Stimulated activated CD4-positive, alpha-beta T cell treated with anti-CD3 and anti-CD28 coated beads, Interleukin-2, amount 100 ng/mL, for 48 hours (primary cell): ENCODE data around the gene CRYAA.
"Not testable (repeated sequence)": the region's sequence is repeated elsewhere in the genome, so short reads cannot be mapped to it uniquely, and the experiment has no call there.

Source experiments
- DNase-seq, 2 donors: peaks; one replicate each; pipeline ENCODE4 v3.0.0-alpha.2; 2020

The CRYAA gene

GRCh38 chr21:43168708-43169107, at the start of gene CRYAA:
Gene CRYAA (plus strand): TSS chr21:43169008. CDS start chr21:43169100, 92 bp downstream.
- not testable (repeated sequence) for DNase-seq

GRCh38 chr21:43130094-43130493, 38.7 kb upstream of the CRYAA start:
- DNase-seq = not testable (repeated sequence)

- not testable (repeated sequence) for DNase-seq
Observed at GRCh38 chr21:43134520-43134919, 34.3 kb upstream of the CRYAA start.

- not testable (repeated sequence) for DNase-seq
Observed at GRCh38 chr21:43138944-43139343, 29.9 kb upstream of the CRYAA start.

GRCh38 chr21:43141407-43141806, 27.4 kb upstream of the CRYAA start:
- not testable (repeated sequence) for DNase-seq

- DNase-seq = not testable (repeated sequence)
Observed at GRCh38 chr21:43146637-43147036, 22.2 kb upstream of the CRYAA start.

GRCh38 chr21:43147999-43148398, 20.8 kb upstream of the CRYAA start:
- DNase-seq = not testable (repeated sequence)

GRCh38 chr21:43149344-43149743, 19.5 kb upstream of the CRYAA start:
- not testable (repeated sequence) for DNase-seq

- not testable (repeated sequence) for DNase-seq
Observed at GRCh38 chr21:43153601-43154000, 15.2 kb upstream of the CRYAA start.

- DNase-seq = not testable (repeated sequence)
Observed at GRCh38 chr21:43159279-43160175, 9.3 kb upstream of the CRYAA start.

- not testable (repeated sequence) for DNase-seq
Observed at GRCh38 chr21:43161826-43162707, 6.7 kb upstream of the CRYAA start.

GRCh38 chr21:43162708-43163205, 6.1 kb upstream of the CRYAA start:
- DNase-seq = not testable (repeated sequence)

- not testable (repeated sequence) for DNase-seq
Observed at GRCh38 chr21:43164823-43165222, 4.0 kb upstream of the CRYAA start.

GRCh38 chr21:43165734-43166133, 3.1 kb upstream of the CRYAA start:
- DNase-seq = not testable (repeated sequence)

- DNase-seq = not testable (repeated sequence)
Observed at GRCh38 chr21:43169230-43169886, 550 bp downstream of the CRYAA start.

GRCh38 chr21:43169891-43170290, 1.1 kb downstream of the CRYAA start:
- not testable (repeated sequence) for DNase-seq

- DNase-seq = not testable (repeated sequence)
Observed at GRCh38 chr21:43172812-43173211, 4.0 kb downstream of the CRYAA start.

GRCh38 chr21:43173438-43173837, 4.6 kb downstream of the CRYAA start:
- DNase-seq = not testable (repeated sequence)

GRCh38 chr21:43173930-43174329, 5.1 kb downstream of the CRYAA start:
- DNase-seq = not testable (repeated sequence)

- DNase-seq = not testable (repeated sequence)
Observed at GRCh38 chr21:43174998-43175397, 6.2 kb downstream of the CRYAA start.

GRCh38 chr21:43176621-43177020, 7.8 kb downstream of the CRYAA start:
- not testable (repeated sequence) for DNase-seq
